HG02973 (cell line): ENCODE measurements around the gene CTBP1.

Experiments
- ATAC-seq: cut with Tn5 transposase; IDR thresholded peaks from one replicate; pipeline ENCODE4 v1.9.1; 2021; ENCODE audit warnings: moderate library complexity; ENCODE audit not compliant: unreplicated experiment

CTBP1 gene

DNA sequence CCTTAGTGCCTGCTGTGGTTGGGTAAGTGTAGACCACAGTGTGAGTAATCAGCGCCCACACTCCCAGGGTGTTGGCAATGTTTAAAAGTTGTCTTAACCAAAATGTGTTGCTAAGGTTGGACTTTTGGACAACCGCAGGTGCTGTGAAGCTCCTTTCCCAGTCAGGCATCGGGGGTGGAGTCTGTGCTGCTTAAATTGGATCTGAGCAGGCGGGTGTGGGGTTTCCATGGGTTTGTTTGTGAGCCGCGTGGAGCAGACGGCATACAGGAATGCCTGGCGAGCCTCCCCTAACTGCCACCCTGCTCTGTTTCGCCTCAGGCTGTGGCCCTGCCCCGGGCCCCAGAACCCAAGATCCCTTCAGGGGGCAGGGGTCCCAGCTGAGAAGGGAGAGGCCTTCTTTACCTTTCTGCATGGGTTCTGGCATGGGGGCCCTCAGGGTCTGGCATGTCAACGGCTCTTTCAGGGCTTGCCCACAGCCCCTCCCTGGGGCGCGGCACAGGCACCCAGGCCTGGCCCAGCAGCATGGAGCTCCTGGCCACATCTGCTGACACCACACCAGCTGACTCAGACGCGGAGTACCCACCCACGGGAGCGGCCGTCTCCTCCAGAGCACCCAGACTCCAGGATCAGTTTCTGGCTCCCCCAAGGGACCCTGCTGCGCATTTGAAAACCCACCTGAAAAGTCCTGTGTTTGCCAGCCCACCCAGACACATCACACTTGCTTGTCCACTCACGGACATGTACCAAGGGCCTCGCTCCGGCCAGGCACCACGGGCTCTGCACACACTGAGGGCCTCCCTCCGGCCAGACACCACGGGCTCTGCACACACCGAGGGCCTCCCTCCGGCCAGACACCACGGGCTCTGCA is 71.4 kb downstream of the CTBP1 start:
- no peak for ATAC-seq

DNA sequence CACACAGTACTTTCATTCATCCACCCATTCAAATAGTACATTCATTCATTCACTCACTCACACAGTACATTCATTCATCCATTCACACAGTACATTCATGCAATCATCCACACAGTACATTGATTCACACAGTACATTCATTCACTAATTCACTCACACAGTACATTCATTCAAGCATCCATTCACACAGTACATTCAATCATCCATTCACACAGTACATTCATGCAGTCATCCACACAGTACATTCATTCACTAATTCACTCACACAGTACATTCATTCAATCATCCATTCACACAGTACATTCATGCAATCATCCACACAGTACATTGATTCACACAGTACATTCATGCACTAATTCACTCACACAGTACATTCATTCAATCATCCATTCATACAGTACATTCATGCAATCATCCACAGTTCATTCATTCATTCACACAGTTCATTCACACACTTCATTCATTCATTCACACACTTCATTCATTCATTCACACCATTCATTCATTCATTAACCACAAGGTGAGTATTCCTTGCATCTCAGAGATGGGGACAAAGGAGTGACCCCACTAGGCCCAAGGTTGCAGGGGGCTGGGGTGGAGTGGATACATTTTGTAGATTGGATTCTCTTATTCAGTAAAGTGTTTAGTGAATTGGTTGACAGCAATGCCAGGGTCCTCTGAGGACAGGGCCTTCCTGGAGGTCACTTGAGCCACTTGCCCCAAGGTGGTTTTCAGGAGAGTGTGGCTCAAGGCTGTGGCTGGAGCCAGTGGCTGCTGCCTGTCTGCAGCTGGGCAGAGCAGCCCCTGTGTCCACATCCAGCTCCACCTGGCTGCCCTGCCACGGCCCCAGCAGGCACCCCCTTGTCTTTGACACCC is 72.3 kb downstream of the CTBP1 start:
- no peak for ATAC-seq

DNA sequence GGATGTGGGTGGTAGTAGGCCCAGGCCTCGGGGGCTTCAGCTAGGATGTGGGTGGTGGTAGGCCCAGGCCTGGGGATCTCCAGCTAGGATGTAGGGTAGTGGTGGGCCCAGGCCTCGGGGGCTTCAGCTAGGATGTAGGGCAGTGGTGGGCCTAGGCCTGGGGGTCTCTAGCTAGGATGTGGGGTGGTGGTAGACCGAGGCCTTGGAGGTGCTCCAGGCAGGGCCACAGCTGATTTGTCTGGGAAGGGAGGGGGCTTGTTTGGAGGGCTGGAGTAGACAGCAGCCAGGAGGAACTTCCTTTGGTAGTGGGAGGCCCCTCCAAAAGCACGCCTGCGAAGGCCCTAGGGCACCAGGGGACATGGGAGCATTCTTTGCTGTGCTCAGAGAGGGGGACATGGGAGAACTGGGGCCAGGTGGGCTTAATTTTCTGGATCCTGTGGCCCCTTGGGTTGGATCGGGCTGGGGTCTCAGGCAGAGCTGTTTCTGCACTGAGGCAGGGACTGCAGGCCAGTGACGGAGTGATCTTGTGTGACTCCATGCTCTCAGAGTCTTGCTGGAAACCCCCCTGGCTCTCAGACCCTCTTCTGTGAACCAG is 73.2 kb downstream of the CTBP1 start:
- ATAC-seq: no peak

DNA sequence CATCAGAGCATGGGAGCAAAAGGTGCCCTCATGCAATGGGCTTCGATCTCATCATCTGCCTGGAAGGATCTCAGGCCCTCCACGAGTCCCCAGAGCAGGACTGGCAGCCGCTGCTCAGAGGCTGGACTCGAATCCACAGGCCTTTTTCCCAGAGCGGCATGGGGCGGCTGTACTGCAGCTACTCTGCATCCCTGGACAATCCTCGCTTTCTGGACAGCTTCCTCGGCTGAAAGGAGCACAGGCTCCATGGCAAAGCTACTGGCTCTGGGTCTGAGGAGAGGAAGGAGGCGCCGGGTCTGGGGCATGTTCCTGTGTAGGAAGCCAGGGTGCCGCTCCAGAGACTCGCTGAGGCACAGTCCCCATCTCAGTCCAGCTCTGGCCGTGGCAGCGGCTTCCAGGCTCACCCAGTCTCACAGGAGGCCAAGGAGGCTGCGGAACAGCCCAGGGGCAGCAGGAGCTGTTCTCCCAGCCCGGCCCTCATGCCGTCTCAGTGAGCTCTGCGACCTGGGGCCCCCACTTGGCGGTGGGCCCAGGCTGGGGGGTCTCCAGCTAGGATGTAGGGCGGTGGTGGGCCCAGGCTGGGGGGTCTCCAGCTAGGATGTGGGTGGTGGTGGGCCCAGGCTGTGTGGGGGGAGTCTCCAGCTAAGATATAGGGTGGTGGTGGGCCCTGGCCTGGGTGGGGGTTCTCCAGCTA is 73.8 kb downstream of the CTBP1 start:
- no peak for ATAC-seq

DNA sequence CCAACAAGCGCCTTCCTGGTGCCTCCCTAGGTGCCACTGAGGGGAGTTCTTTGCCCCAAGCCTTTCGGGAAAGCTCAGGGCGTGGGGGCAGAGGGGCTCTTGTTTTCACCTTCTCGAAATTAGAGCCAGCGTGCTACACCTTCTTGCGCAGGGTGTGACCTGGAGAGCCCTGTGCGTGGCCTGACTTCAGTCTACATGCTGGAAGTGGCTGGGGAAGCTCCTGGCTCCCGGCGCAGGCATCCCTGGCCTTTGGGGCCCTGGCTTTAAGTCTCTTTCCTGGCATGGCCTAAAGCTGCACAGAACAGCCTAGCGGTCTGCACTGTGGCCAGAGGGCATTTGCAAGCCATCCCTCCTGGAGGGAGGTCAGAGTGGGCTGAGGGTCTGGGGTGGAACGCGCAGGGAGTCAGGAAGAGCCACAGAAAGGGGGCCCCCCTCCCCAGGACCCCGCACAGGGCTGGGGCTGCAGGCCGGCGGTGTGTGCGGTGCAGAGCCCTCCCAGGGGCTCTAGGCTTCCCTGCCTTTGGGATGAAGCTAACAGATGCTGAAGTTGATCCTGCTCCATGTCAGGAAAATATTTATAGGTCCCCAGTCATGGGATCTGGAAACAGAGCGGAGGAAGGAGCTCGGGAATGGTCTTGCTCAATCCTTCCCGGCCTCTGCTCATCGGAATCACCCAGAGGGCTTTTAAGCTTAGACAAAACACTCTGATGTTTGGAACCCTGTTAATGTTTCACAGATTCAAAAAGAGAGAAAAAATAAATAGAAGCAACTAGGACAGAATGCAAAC is 75.8 kb downstream of the CTBP1 start:
- ATAC-seq: no peak

DNA sequence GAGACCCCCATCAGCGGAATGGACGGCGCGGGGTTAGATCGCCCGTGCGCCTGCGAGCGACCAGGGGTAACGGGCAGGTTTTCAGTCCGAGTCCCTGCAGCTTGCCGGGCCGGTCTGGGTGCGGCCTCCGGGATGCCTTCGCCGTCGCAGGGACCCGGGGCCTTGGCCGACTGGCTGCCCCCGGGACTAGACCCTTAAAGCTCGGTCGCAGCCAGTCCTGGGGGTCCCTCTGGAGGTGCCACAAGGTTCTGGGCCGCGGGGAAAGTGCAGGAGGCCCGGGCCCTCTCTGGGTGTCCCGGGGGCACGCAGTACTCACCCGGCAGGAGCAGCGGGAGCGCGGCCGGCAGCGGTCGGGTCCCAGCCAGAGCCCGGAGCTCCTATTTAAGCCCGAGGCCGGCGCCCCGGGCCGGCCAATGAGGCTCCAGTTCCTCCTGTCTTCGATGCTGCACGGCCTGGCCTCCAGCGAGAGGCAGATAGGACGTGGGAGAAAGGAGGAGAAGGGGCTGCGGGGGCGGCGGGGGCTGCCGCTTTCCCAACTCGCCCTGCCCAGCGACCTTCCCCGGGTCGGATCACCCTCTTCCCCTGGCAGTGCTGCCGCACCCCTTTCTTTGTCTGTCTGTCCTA is 76.6 kb downstream of the CTBP1 start, which contains the start of gene SPON2:
Gene SPON2, minus strand, starts transcription at position 356 of the 624 bp plus-strand sequence.
- ATAC-seq: no peak

DNA sequence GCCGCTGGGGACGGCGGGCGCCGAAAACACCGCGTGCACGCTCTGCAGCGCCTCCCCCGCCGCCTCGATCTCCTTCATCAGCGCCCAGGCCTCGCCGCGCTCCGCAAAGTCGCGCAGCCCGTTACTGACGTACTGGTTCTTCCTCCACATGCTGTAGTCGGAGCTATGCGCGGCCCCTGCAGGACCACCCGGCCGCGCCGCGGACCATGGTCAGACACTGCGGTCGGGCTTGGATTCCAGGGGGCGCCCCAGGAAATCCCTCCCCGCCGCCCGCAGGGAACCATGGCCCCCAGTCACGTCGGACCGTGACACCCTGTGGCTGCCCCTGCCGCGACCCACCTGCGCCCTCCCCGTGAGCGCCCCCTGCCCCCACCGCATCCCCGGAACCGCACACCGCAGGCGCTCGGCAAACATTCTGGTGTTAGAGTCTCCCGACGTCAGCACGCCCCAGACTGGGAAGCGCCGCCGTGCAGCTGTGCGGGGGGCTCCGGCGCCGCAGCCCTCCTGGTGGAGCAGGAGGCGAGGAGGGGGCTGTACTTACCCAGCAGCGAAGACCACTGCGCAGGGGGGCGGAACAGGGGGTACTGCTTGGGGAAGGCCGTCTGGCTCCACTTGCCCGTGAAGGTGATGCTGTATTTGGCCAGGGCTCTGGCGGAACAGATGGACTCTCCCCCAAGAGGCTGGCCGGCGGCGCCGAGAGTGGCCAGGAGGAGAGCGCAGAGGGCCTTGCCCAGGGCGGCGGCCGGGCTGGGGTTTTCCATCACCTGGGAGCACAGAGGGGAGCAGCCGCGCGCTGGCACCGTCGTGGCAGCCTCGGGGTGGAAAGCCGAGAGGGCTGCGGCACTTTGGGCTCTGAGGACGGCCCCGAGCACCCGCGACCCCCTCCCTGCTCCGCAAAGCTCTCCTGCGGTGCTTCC is 77.4 kb downstream of the CTBP1 start:
- ATAC-seq: no peak

DNA sequence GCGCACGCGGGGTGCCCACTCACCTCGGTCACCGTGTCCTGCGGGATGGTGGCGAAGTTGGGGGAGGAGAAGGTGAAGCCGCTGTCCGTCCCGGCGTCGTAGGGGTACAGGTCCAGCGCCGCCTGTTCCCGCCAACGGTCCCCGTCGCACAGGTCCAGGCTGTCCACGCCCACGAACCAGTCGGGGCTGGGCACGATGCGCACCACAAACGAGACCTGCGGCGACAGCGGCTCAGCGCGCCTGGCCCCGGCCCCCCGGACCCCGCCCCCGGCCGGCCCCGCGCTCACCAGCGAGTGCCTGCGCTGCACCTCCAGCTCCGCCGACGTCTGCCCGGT is 78.0 kb downstream of the CTBP1 start:
- no peak for ATAC-seq

DNA sequence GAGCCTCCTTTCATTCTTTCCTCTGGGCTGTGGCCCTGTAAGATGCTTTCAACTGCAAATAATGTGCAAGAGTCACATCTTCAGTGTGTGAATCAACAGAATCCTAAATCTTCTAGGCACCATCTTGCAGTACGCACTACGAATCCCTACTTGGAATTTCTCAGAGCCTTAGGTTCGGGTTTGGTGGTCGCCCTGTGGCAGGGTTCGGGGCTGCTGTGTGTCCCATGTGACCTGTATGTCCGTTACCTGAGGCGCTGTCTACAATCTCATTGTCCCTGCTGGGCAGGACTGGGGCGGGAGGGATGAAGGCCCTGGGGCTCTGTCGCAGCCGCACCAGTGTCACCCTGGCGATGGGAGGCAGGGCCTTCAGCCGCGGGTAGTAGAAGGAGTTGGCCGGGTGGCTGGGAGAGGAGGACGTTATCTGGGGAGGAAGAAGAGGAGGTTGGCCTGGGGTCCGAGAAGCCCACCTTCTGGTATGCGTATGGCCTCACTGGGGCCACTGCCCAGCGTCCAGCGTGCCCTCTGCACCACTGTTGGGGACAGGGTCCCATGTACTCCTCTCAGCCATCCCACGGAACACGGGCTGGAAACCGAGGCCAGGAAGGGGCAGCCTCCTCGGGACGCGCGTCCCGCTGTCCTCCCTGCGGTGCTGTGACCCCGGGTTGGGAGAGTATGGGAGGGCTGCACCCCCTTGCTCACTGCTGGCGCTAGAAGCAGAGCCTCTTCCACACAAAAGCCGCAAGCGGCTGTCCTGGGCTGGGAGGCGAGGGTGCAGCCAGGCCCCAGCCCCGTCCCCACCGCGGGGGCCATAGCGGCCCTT is 78.6 kb downstream of the CTBP1 start:
- ATAC-seq: no peak

DNA sequence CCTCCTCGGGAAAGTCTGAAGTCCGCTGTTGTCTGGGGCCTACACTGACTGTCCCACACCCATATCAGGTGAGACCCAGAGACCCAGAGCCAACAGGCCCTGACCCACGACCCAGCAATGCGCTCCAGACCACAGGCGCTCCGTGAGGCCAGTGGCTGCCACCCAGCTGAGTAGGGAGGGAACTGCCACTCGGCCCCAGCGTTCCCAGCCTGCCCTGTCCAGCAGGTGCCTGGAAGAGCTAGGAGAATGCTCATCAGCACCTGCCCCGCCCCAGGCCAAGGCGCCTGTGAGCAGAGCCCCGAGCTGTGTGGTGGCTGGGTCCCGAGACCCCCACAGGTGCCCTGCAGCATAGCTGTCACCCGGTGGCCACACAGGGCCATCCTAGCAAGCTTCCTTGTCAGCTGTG is 79.2 kb downstream of the CTBP1 start:
- no peak for ATAC-seq

DNA sequence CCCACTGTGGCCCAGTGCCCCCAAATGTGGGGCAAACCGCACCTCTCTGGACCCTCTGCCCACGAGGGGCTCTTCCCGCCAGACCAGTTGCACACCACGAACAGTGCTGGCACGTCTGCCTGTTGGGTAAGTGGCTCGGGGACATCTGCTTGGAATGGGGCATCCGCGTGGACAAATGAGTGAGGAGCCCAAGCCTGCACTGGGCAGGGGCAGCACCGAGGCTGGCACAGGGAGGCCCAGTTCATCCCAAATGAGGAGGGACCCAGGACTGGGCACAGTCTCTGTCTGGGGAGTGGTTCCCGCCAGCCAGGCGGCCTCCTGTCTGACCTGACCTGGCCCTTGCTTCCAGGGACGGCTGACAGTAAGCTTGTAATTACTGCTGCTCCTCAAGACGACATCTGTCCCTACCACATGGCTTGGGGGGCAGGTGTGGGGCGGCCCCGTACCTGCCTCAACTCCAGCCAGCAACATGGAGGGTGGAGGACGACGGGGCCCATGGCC is 79.7 kb downstream of the CTBP1 start:
- no peak for ATAC-seq

DNA sequence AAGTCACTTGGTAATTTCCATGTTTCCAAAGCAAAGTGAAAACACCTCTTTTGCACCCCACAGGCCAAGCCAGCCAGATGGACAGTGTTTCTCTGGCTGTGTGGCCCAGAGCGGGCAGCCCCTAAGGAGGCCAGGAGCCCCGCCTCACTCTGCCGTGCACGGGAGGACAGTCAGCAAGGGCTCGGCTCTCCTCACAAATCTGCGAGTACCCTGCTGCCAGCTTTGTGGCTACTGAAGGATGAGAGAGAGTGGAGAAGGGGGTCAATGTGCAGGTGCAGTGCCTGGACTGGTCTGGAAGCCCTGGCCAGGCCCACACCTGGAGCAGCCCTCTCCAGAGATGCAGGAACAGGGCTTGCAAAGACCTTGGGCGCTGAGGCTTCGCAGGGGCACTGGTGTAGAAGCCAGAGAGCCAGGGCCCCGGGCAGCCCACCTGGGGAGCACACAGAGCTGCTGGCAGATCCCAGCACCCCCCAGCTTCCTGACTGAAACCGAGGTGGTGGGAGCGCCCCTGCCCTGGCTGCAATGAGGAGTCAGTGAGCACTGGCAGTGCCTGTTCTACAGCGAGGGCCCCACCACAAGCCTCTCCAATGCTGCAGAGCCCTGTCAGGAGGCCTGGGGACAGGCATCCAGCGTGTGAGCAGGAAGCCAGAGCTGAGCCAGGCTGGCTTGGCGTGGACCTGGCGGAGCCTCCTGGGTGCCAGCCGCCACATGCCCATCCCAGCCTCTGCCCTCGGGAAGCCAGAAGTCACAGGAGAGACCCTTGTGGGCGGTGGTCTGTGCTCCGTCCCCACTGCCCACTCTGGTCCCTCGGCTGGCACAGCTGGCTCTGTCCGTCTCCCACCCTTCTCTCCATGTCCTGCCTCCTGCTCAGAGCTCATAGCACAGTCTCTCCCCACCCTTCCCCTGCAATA is 80.5 kb downstream of the CTBP1 start:
- ATAC-seq: no peak

DNA sequence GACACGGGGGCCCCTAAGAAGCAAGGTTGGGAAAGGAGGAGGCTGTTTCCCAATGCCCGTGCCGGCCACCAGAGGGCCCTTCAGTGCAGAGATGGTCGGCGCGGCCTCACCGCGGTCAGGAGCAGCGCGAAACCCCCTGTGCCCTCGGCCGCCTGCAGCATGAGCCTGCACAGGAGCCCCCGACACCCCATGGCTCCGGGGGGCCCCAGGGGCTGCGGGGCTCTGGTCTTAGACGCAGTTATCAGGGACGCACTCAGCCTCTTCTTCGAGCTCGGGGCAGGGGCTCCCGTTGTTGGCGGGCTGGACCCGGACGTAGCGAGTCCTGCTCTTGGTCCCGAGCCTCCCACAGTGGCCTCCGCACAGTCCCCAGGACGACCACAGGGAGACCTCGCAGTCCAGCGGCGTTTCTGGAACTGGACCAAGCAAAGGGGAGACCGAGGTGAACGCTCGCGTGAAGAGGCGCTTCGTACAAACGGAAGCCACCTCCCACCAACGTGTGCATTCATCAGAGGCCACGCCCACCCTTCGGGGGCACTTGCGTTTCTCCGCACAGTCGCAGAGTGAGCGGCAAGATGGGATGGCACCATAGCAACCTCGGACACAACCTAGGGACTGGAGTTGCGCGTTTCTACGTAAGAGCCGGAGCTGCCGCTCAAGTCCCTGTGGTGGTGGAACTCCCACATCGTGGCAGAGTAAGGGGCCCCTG is 81.5 kb downstream of the CTBP1 start:
- ATAC-seq: peak; percentile 78

DNA sequence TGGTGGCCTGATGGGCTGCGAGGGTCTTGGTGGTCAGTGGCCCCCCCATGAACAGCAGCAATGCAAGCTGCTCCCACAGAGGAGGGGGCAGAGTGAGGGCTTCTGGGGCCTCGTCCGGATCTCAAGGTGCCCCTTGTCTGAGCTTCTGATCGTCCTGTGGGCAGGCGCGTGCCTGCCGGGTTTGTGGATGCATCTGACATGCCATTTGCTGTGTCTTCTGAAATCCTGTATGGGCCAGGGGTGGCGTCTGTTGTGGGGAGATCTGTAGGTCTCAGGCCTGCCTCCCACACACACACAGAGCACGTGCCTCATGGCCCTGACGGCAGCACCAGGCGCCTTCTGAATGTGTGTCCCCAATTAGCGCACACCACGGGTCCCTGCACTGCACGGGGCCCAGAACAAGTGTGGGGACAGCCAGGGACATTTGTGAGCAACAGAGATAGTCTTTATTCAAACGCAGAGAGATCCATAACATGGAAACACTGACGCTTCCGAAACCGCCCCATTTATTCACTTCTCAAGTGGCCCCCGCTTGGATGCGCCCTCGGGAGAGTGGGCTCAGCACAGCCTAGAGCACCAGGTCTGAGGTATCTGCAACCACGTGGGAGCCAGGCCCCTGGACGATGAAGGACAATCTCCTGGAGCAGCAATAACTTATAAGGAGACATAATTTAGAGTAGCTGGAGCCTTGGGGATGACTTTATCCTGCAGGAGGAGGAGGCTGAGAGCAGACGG is 82.3 kb downstream of the CTBP1 start:
- no peak for ATAC-seq

DNA sequence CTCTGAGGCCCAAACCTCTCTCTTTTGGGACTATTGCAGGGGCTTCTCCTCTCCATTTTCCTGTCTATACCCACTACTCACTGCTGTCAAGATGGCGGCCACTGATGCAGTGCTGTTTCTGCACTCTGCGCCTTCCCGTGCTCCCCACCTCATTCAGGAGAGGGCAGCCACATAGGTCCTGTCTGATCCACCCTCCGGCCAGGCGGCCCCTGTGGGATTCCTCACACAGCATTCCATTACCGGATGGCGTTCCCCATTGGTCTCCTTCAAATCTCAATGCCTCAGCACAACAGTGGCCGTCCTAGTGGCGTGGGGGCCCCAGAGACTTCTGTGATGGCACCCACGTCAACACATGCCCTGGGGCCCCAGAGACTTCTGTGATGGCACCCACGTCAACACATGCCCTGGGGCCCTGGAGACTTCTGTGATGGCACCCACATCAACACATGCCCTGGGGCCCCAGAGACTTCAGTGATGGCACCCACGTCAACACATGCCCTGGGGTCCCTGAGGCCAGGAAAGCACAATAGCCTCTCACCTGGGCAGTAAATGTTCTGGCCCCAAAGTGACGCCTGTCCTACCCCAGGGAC is 83.9 kb downstream of the CTBP1 start:
- ATAC-seq: no peak
